HG02840 (cell line): ENCODE results near the gene ENAH.

Experiments used
- ATAC-seq: cut with Tn5 transposase; IDR thresholded peaks from one replicate; pipeline ENCODE4 v1.9.1; 2021; ENCODE audit warnings: mild to moderate bottlenecking, moderate library complexity, moderate number of reproducible peaks; ENCODE audit not compliant: unreplicated experiment, low FRiP score

The ENAH gene

GRCh38 chr1:225445639-225446594 is 207.0 kb downstream of the ENAH start:
- ATAC-seq = no peak

DNA sequence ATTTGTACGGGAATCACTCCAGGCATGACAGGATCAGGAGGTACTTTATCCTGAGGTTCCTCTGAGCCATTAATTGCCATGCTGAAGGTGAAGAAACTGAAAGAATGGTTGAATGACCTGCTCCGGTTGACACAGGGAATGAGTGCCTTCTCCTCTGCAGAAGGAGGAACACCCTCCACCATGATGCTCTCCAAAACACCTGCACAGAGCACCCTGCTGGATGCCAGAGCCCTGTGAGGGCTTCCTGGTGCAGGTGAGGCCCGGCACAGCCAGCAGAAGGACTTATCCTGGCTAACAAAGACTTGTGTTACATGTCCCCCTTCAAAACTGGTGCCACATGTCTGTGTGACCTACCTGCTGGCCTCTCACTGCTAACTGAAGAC is 210.8 kb downstream of the ENAH start:
- ATAC-seq = no peak

DNA sequence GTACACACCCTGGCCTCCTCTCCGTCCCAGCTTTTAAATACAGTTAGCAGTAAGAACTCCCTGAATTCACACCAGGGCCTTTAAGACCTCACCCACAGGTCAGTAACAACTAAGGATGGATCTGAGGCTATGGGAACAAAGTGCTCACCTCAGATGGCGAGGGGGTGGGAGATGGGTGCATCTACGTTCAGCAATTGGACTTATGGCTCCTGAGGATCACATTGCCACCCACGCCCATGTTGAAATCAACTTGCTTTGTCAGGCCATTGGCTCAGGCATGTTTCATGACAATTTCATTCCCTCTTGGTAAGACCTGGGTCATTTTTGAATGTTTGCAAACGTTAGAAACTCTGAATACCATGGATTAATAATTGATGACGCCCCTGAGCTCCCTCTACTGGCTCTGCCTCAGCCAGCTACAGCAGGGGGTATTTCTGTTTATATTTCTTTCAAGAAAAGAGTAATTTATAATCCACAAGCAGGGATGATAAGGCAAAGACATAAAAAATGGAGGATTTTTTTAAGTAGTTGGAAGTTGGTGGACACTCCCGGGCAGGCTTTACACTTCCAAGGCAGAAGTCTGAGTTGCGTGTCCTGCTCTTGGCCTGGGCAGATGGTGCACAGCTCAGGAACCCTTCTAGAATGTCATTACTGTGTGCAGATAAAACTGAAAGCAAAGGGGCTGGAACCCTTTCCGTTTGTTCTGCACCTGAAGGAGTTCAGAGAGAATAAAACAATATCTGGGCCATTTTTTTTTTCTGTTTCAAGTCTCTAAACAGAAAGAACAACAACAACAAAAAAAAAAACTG is 211.4 kb downstream of the ENAH start:
- ATAC-seq = peak; percentile 53

DNA sequence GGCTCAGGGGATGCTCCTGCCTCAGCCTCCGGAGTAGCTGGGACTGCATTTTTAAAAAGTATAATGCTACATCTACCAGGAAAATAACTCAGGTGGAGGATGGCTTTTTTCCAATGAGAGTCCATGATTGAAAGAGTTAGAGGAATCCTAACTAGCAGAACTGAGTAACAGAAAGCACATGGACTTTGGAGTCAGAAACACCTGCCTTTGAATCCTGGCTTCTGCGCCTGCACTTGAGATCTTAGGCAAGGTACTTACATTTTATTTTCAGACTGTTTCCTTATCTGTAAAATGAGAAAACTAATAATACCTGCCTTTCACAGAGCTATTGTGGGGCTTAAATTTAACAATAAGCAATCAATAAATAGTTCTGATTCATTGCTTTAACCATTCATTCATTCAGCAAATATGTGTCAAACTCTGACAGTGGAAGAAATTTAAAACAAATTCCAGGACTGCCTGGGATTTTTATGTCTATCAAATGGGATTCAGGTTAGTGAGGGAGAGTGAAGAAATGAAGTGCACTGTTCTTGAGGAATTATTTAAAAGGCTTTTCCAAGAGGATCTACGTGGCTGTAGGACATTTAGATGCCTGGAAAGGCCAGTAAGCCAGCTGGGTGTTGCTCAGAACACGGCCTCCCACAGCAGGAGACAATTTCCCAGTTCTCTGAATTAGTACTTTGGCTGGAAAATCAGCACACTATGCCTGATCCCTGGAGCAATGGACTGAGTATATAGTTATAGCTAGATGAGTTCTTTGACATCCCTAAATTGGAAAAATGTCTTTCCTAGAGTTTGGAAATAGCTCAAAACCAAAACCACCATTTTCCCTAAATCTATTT is 212.3 kb downstream of the ENAH start:
- no peak for ATAC-seq

- no peak for ATAC-seq
These were observed 215.0 kb downstream of the ENAH start for GRCh38 chr1:225437710-225438437.
